ENCODE results near the gene DDB1. TPM values are rescaled to one million over a fixed set of nuclear protein-coding genes. Genes with fewer than 3 reads are reported as not detected.

Gene DDB1
- total RNA-seq, 1 experiment from 2014 or later = 284 TPM

- Mint-ChIP-seq H3K27me3 (ENCODE audit: insufficient read depth, unreplicated experiment) (no peaks in the 10 kb centered on the region), H3K4me3 (ENCODE audit: unreplicated experiment) (no peak overlapping the region), H3K4me1 (ENCODE audit: low read depth, unreplicated experiment) (peaks cover 17% of the 10 kb centered on the region), H3K36me3 (ENCODE audit: insufficient read depth, unreplicated experiment) (peaks cover 85% of the 10 kb centered on the region), H3K9me3 (ENCODE audit: unreplicated experiment) (no peaks in the 10 kb centered on the region), H3K27ac (ENCODE audit: unreplicated experiment) (no peak overlapping the region)
- no TSS peak for BruUV-seq (replicated peaks)
- H3K27me3 ChIP-seq (replicated peaks; ENCODE audit: control insufficient read depth, insufficient read depth, low read length) = no peaks in the 10 kb centered on the region
- TF ChIP-seq CTCF (IDR thresholded peaks at IDR 0.05; ENCODE audit: insufficient read depth in 1 of 2, low read depth in 1 of 2, low read length in 1 of 2, severe bottlenecking in 1 of 2, unreplicated experiment in 1 of 2) = no peak
- CTCF ChIA-PET = no interaction called here
- H3K9me3 ChIP-seq = no peaks in the 10 kb centered on the region
- DNase-seq = no peak
- intact Hi-C loops (cut with micrococcal nuclease; ENCODE audit: unreplicated experiment) = no loop called here
- no peaks in the 10 kb centered on the region for H3K4me1 ChIP-seq
- peaks cover 2% of the 10 kb centered on the region for H3K36me3 ChIP-seq (ENCODE audit: control insufficient read depth, insufficient read depth, low read length)
- no peak overlapping the region for H3K4me3 ChIP-seq (ENCODE audit: low read depth, low read length)
- POLR2A ChIA-PET = no interaction called here
Measured at GRCh38 chr11:61328351-61328750, 4.6 kb downstream of the DDB1 start.

GRCh38 chr11:61327669-61328071 lies 5.2 kb downstream of the DDB1 start:
- Mint-ChIP-seq H3K4me1 (ENCODE audit: low read depth, unreplicated experiment) (peaks cover 17% of the 10 kb centered on the region), H3K36me3 (ENCODE audit: insufficient read depth, unreplicated experiment) (peaks cover 85% of the 10 kb centered on the region), H3K4me3 (ENCODE audit: unreplicated experiment) (no peak overlapping the region), H3K27me3 (ENCODE audit: insufficient read depth, unreplicated experiment) (no peaks in the 10 kb centered on the region), H3K27ac (ENCODE audit: unreplicated experiment) (no peak overlapping the region), H3K9me3 (ENCODE audit: unreplicated experiment) (no peaks in the 10 kb centered on the region)
- intact Hi-C loops (cut with micrococcal nuclease; ENCODE audit: unreplicated experiment) = no loop called here
- Histone ChIP-seq H3K27me3 (replicated peaks; ENCODE audit: control insufficient read depth, insufficient read depth, low read length) (no peaks in the 10 kb centered on the region), H3K9me3 (no peaks in the 10 kb centered on the region), H3K36me3 (ENCODE audit: control insufficient read depth, insufficient read depth, low read length) (peaks cover 2% of the 10 kb centered on the region), H3K4me3 (ENCODE audit: low read depth, low read length) (no peak overlapping the region), H3K4me1 (no peaks in the 10 kb centered on the region)
- no peak for DNase-seq
- CTCF ChIA-PET = no interaction called here
- TF ChIP-seq CTCF (IDR thresholded peaks at IDR 0.05; ENCODE audit: insufficient read depth in 1 of 2, low read depth in 1 of 2, low read length in 1 of 2, severe bottlenecking in 1 of 2, unreplicated experiment in 1 of 2) = no peak
- no TSS peak for BruUV-seq (replicated peaks)
- POLR2A ChIA-PET = interaction anchor here (0.7 kb wide), 1 partner anchor 29 kb away, joined by 3 read pairs; no protein-coding TSS in a partner anchor

- no TSS peak for BruUV-seq (replicated peaks)
- Mint-ChIP-seq H3K27ac (ENCODE audit: unreplicated experiment) (no peak overlapping the region), H3K9me3 (ENCODE audit: unreplicated experiment) (no peaks in the 10 kb centered on the region), H3K27me3 (ENCODE audit: insufficient read depth, unreplicated experiment) (no peaks in the 10 kb centered on the region), H3K4me3 (ENCODE audit: unreplicated experiment) (no peak overlapping the region), H3K4me1 (ENCODE audit: low read depth, unreplicated experiment) (peaks cover 7% of the 10 kb centered on the region), H3K36me3 (ENCODE audit: insufficient read depth, unreplicated experiment) (peaks cover 94% of the 10 kb centered on the region)
- ChIA-PET CTCF (no interaction called here), POLR2A (interaction anchor here (1.1 kb wide), 1 partner anchor 103 kb away, joined by 4 read pairs; no protein-coding TSS in a partner anchor)
- no peak for DNase-seq
- Histone ChIP-seq H3K27me3 (replicated peaks; ENCODE audit: control insufficient read depth, insufficient read depth, low read length) (no peaks in the 10 kb centered on the region), H3K4me3 (ENCODE audit: low read depth, low read length) (no peak overlapping the region), H3K4me1 (no peaks in the 10 kb centered on the region), H3K9me3 (no peaks in the 10 kb centered on the region), H3K36me3 (ENCODE audit: control insufficient read depth, insufficient read depth, low read length) (peaks cover 2% of the 10 kb centered on the region)
- no peak for TF ChIP-seq CTCF (IDR thresholded peaks at IDR 0.05; ENCODE audit: insufficient read depth in 1 of 2, low read depth in 1 of 2, low read length in 1 of 2, severe bottlenecking in 1 of 2, unreplicated experiment in 1 of 2)
- intact Hi-C loops (cut with micrococcal nuclease; ENCODE audit: unreplicated experiment) = no loop called here
Measured at GRCh38 chr11:61325649-61326414, 7.1 kb downstream of the DDB1 start.

Measured in Caco-2 (cell line).